ENCODE data around the gene CACNA2D3. TPM values are rescaled to one million over a fixed set of nuclear protein-coding genes. Genes with fewer than 3 reads are reported as not detected.

Gene CACNA2D3
- polyA plus RNA-seq, 1 donor (not counting 4 experiments of a cell fraction or from before 2014, with no cell fraction given): 0.08 TPM

- Histone ChIP-seq H3K79me2 (ENCODE audit: control insufficient read depth, insufficient read depth, low read length) (no peaks in the 10 kb centered on the region), H2AFZ (ENCODE audit: control insufficient read depth, low read length) (no peak overlapping the region), H3K9me3 (ENCODE audit: control insufficient read depth, low read depth, low read length) (no peaks in the 10 kb centered on the region), H3K9ac (ENCODE audit: control insufficient read depth, extremely low read depth, insufficient read depth, low read length) (no peak overlapping the region), H4K20me1 (ENCODE audit: control insufficient read depth, extremely low read depth, insufficient read depth, low read length) (no peaks in the 10 kb centered on the region), H3K4me3 (ENCODE audit: control insufficient read depth in 2 of 3, extremely low read depth in 1 of 3, insufficient read depth in 2 of 3, low read depth in 1 of 3, low read length in 3 of 3) (no peak overlapping the region), H3K9me1 (ENCODE audit: control insufficient read depth, extremely low read depth, insufficient read depth, low read length) (no peaks in the 10 kb centered on the region), H3K4me2 (ENCODE audit: control insufficient read depth, extremely low read depth, insufficient read depth, low read depth, low read length) (no peak overlapping the region), H3K27me3 (ENCODE audit: control insufficient read depth, extremely low read depth, insufficient read depth, low read length) (peaks cover 2% of the 10 kb centered on the region), H3K36me3 (ENCODE audit: control insufficient read depth in 2 of 2, extremely low read depth in 1 of 2, insufficient read depth in 2 of 2, low read length in 2 of 2) (no peaks in the 10 kb centered on the region), H3K27ac (ENCODE audit: control insufficient read depth, insufficient read depth, low read length) (no peak overlapping the region), H3K4me1 (ENCODE audit: control insufficient read depth, extremely low read depth, insufficient read depth, low read length) (no peaks in the 10 kb centered on the region)
- FAIRE-seq (no peak), DNase-seq (ENCODE audit: low read depth, low spot score) (no peak)
- dilution Hi-C loops (cut with MboI; ENCODE audit: extremely low pct_ligation_motif_present, low sequenced_read_pairs): no loop called here
- TF ChIP-seq, protein P1, sequence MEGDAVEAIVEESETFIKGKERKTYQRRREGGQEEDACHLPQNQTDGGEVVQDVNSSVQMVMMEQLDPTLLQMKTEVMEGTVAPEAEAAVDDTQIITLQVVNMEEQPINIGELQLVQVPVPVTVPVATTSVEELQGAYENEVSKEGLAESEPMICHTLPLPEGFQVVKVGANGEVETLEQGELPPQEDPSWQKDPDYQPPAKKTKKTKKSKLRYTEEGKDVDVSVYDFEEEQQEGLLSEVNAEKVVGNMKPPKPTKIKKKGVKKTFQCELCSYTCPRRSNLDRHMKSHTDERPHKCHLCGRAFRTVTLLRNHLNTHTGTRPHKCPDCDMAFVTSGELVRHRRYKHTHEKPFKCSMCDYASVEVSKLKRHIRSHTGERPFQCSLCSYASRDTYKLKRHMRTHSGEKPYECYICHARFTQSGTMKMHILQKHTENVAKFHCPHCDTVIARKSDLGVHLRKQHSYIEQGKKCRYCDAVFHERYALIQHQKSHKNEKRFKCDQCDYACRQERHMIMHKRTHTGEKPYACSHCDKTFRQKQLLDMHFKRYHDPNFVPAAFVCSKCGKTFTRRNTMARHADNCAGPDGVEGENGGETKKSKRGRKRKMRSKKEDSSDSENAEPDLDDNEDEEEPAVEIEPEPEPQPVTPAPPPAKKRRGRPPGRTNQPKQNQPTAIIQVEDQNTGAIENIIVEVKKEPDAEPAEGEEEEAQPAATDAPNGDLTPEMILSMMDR (optimal IDR thresholded peaks at IDR 0.05 in 1 of 3, IDR thresholded peaks at IDR 0.05 in 1 of 3, conservative IDR thresholded peaks at IDR 0.05 in 1 of 3; ENCODE audit: extremely low read depth in 1 of 3, insufficient read depth in 2 of 3, low read length in 3 of 3): no peak
- TF ChIP-seq EZH2 (IDR thresholded peaks at IDR 0.05; ENCODE audit: low read length): no peak
Measured at GRCh38 chr3:54670201-54671000, 548.0 kb downstream of the CACNA2D3 start.

- Histone ChIP-seq H3K27ac (ENCODE audit: control insufficient read depth, insufficient read depth, low read length) (no peak overlapping the region), H3K9ac (ENCODE audit: control insufficient read depth, extremely low read depth, insufficient read depth, low read length) (no peak overlapping the region), H2AFZ (ENCODE audit: control insufficient read depth, low read length) (no peak overlapping the region), H4K20me1 (ENCODE audit: control insufficient read depth, extremely low read depth, insufficient read depth, low read length) (no peaks in the 10 kb centered on the region), H3K79me2 (ENCODE audit: control insufficient read depth, insufficient read depth, low read length) (no peaks in the 10 kb centered on the region), H3K27me3 (ENCODE audit: control insufficient read depth, extremely low read depth, insufficient read depth, low read length) (peaks cover 2% of the 10 kb centered on the region), H3K36me3 (ENCODE audit: control insufficient read depth in 2 of 2, extremely low read depth in 1 of 2, insufficient read depth in 2 of 2, low read length in 2 of 2) (no peaks in the 10 kb centered on the region), H3K4me3 (ENCODE audit: control insufficient read depth in 2 of 3, extremely low read depth in 1 of 3, insufficient read depth in 2 of 3, low read depth in 1 of 3, low read length in 3 of 3) (no peak overlapping the region), H3K4me1 (ENCODE audit: control insufficient read depth, extremely low read depth, insufficient read depth, low read length) (no peaks in the 10 kb centered on the region), H3K9me1 (ENCODE audit: control insufficient read depth, extremely low read depth, insufficient read depth, low read length) (no peaks in the 10 kb centered on the region), H3K9me3 (ENCODE audit: control insufficient read depth, low read depth, low read length) (no peaks in the 10 kb centered on the region), H3K4me2 (ENCODE audit: control insufficient read depth, extremely low read depth, insufficient read depth, low read depth, low read length) (no peak overlapping the region)
- TF ChIP-seq, protein P1 (optimal IDR thresholded peaks at IDR 0.05 in 1 of 3, IDR thresholded peaks at IDR 0.05 in 1 of 3, conservative IDR thresholded peaks at IDR 0.05 in 1 of 3; ENCODE audit: extremely low read depth in 1 of 3, insufficient read depth in 2 of 3, low read length in 3 of 3): no peak
- no peak for TF ChIP-seq EZH2 (IDR thresholded peaks at IDR 0.05; ENCODE audit: low read length)
- DNase-seq (ENCODE audit: low read depth, low spot score) (no peak), FAIRE-seq (no peak)
- dilution Hi-C loops (cut with MboI; ENCODE audit: extremely low pct_ligation_motif_present, low sequenced_read_pairs): no loop called here
Measured at GRCh38 chr3:54671511-54671910, 549.2 kb downstream of the CACNA2D3 start.
